Mesothelial cell of epicardium (in vitro differentiated cells): ENCODE results near the gene CD160. TPM values are rescaled to one million over a fixed set of nuclear protein-coding genes. Genes with fewer than 3 reads are reported as not detected.

ENCODE experiments used
- DNase-seq, 2 experiments: peaks; one replicate each; pipeline ENCODE4 v3.0.0; 2021; ENCODE audit warnings: low spot score in 2 of 2; ENCODE audit not compliant: unreplicated experiment in 2 of 2
- H3K27ac Mint-ChIP-seq: 2 replicates; pipeline ENCODE4 v1.8.0; 2021; ENCODE audit warnings: mixed read lengths
- H3K27me3 Mint-ChIP-seq: 2 replicates; pipeline ENCODE4 v1.8.0; 2021; ENCODE audit warnings: low read depth, mixed read lengths
- H3K36me3 Mint-ChIP-seq: 2 replicates; pipeline ENCODE4 v1.8.0; 2021; ENCODE audit warnings: mixed read lengths
- H3K4me1 Mint-ChIP-seq: 2 replicates; pipeline ENCODE4 v1.8.0; 2021; ENCODE audit warnings: mixed read lengths
- H3K4me3 Mint-ChIP-seq: 2 replicates; pipeline ENCODE4 v1.8.0; 2021; ENCODE audit warnings: mild to moderate bottlenecking, moderate library complexity, mixed read lengths
- H3K9me3 Mint-ChIP-seq: 2 replicates; pipeline ENCODE4 v1.8.0; 2021; ENCODE audit warnings: mixed read lengths
- CTCF ChIP-seq: fragments of 200-600 bp; sonication (generic); IDR thresholded peaks from one replicate; pipeline ENCODE4 v1.5.0; 2021; ENCODE audit warnings: antibody characterized with exemption; ENCODE audit not compliant: unreplicated experiment
- total RNA-seq: library from RNA; stranded (reverse); gene quantifications from 3 replicates; pipeline ENCODE4 v1.2.1, GENCODE V29; 2021

CD160 gene
- total RNA-seq, 1 donor from 2014 or later = not detected

GRCh38 chr1:145689922-145690321 is 29.4 kb upstream of the CD160 start:
- H3K27me3 Mint-ChIP-seq = no peaks in the 10 kb centered on the region
- DNase-seq = no peak
- H3K9me3 Mint-ChIP-seq = peaks cover 6% of the 10 kb centered on the region
- TF ChIP-seq CTCF = no peak
- peak overlapping the region; percentile 81 for H3K27ac Mint-ChIP-seq
- H3K36me3 Mint-ChIP-seq = peaks cover 2% of the 10 kb centered on the region
- H3K4me1 Mint-ChIP-seq = peaks cover 11% of the 10 kb centered on the region
- H3K4me3 Mint-ChIP-seq = no peak overlapping the region

DNA sequence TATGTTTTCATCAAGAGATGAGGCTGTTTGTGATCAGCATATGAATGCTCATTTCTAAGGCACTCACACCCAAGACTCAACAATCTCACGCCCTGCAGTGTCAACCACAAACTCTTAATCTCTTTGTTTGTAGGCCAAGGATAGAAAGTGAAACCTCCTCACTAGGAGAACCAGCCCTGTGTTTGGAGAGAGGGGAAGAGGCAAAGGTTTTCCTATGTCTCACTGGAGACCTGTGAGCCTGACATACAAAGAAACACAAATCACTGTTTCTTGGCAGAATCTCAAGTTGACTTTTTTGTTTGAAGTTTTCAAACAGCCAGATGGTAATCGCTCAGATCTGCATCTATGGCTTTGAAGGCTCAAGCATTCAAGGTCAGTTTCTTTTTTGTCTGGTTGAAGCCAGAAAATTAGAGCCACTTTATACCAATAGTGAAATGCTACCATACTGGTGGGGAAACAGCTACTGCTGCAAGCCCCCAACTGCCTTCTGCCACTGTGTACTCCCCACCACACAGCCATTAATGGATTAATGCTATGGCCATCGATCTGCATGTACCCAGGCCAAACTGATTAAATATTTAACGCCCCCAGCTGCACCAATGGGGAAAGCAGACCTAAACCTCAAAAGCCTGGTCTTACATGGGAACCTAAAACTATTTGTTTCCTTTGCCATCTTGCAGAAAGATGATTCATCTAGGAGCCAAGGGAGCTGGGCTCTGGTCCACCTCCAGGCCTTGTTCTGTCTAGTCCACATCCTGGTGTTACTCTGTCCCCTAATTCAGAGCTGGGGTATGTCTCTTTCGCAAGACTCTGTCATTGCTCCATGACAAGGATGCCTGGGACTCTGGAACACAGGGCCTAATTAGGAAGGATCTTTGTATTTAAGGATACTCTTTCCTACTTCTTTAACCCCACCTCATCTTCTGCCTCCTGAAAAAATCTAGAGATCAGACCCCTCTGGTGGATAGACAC is 28.4 kb upstream of the CD160 start:
- Mint-ChIP-seq H3K36me3 (peaks cover 2% of the 10 kb centered on the region), H3K4me3 (no peak overlapping the region), H3K27me3 (no peaks in the 10 kb centered on the region), H3K9me3 (peaks cover 6% of the 10 kb centered on the region), H3K27ac (peak overlapping the region; percentile 81), H3K4me1 (peaks cover 11% of the 10 kb centered on the region)
- no peak for DNase-seq
- no peak for TF ChIP-seq CTCF

GRCh38 chr1:145692785-145693443 is 26.4 kb upstream of the CD160 start:
- Mint-ChIP-seq H3K27me3 (no peaks in the 10 kb centered on the region), H3K4me3 (no peak overlapping the region), H3K36me3 (peaks cover 2% of the 10 kb centered on the region), H3K9me3 (peaks cover 6% of the 10 kb centered on the region), H3K27ac (no peak overlapping the region), H3K4me1 (peaks cover 11% of the 10 kb centered on the region)
- no peak for DNase-seq
- no peak for TF ChIP-seq CTCF

DNA sequence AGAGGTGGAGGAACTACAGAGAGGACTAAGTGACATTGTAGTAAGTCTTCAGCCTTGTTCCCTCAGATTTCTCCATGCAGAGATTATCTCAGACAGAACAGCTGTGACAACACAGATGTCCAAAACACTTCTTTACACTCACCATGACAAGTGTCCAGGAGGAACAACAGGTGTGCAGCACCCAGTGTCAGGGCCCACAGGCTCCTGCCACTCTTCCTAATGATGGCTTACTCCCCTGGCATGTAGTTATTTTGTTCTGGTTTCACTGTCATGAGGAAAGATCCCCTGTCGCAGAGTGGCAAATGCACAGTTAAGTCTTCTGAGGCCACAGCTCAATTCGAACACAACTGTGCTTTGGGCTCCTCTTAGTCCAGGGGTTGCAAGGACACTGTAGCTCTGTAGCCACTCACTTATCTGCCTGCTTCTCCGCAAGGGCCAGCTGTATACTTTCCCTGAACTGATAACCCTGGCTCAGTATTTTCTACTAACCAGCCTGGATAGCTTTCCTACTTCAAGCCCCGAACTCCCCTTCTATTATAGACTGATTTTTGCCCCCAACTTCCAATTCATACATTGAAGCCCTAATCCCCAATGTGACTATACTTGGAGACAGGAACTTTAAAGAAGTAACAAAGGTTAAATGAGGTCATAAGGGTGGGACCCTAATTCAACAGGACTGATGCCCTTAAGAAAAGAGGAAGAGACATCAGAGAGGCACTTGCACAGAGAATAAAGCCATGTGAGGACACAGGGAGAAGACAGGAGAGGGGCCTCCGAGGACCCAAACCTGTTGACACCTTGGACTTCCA is 23.3 kb upstream of the CD160 start:
- no peak overlapping the region for H3K27ac Mint-ChIP-seq
- H3K4me1 Mint-ChIP-seq = peaks cover 1% of the 10 kb centered on the region
- H3K4me3 Mint-ChIP-seq = no peak overlapping the region
- H3K27me3 Mint-ChIP-seq = no peaks in the 10 kb centered on the region
- no peaks in the 10 kb centered on the region for H3K36me3 Mint-ChIP-seq
- no peaks in the 10 kb centered on the region for H3K9me3 Mint-ChIP-seq
- no peak for DNase-seq
- no peak for TF ChIP-seq CTCF

- Mint-ChIP-seq H3K27me3 (no peaks in the 10 kb centered on the region), H3K4me3 (no peak overlapping the region), H3K9me3 (no peaks in the 10 kb centered on the region), H3K27ac (no peak overlapping the region), H3K4me1 (no peaks in the 10 kb centered on the region), H3K36me3 (no peaks in the 10 kb centered on the region)
- DNase-seq = no peak
- TF ChIP-seq CTCF = no peak
Observed at GRCh38 chr1:145696630-145696960, 22.7 kb upstream of the CD160 start.
